Left renal pelvis (tissue), 4 donors: ENCODE measurements around the gene B4GALT1. TPM values are rescaled to one million over a fixed set of nuclear protein-coding genes. Genes with fewer than 3 reads are reported as not detected.

ENCODE experiments used
- DNase-seq, 4 donors: peaks; one replicate each; pipeline ENCODE4 v3.0.0-alpha.2; 2013; ENCODE audit warnings: low read depth in 4 of 4, low spot score in 3 of 4
- polyA plus RNA-seq, 4 donors: library from polyadenylated mRNA; unstranded; fragments of 120-200 nt; gene quantifications; one replicate each; pipeline ENCODE4 v1.2.1, GENCODE V29; 2013; ENCODE audit not compliant: insufficient read length in 4 of 4

B4GALT1 gene, protein sequence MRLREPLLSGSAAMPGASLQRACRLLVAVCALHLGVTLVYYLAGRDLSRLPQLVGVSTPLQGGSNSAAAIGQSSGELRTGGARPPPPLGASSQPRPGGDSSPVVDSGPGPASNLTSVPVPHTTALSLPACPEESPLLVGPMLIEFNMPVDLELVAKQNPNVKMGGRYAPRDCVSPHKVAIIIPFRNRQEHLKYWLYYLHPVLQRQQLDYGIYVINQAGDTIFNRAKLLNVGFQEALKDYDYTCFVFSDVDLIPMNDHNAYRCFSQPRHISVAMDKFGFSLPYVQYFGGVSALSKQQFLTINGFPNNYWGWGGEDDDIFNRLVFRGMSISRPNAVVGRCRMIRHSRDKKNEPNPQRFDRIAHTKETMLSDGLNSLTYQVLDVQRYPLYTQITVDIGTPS
- 100 to 1,000 TPM in 2 of 4 donors, 10 to 100 TPM in 2; 85.5 to 131 (median 100.0) TPM for polyA plus RNA-seq

DNA sequence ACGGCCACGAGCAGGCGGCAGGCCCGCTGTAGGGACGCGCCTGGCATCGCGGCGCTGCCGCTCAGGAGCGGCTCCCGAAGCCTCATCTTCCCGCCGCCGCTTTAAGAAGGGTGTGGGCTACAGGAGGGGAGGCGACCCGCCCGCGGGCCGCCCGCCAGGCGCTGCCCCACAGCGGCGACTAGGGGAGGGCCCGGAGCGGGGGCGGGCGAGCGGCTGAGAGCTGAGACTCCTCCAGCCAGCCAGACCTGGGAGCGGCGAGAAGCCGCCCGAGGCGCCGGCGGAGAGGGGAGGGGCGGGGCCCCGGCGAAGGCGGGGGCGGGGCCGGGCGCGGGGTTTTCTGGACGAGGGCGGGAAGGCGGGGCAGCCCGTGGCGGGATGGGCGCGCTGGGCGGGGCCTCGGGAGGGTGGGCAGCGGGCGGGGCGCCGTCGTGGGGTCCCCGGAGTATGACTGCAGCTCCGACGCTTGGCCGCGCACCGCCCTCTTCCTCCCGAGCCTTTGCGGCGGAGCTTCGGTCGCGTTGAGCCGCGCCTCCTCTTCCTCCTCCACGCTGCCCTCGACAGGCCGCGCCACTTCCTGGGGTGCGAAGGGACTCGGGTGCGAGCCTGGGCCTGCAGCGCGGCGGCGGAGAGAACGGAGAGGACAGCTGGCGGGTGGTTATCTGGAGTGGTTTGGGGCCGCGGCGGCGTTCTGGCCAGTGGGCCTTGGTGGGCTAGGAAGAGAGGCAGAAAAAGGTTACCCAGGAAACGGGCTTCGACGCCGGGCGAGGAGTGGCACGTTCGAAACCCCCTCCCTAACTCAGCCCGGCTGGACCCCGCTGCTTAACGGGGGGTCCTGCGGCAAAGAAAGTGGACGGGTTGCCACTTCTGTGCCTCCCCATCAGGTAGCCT, at the start of gene B4GALT1:
Gene B4GALT1 (minus strand): TSS at position 253 of the 888 bp plus-strand sequence. CDS start 167 bp downstream, at position 86.
- DNase-seq, result peak in 3 of 4 donors; percentile 81 to 84 (median 83)

DNA sequence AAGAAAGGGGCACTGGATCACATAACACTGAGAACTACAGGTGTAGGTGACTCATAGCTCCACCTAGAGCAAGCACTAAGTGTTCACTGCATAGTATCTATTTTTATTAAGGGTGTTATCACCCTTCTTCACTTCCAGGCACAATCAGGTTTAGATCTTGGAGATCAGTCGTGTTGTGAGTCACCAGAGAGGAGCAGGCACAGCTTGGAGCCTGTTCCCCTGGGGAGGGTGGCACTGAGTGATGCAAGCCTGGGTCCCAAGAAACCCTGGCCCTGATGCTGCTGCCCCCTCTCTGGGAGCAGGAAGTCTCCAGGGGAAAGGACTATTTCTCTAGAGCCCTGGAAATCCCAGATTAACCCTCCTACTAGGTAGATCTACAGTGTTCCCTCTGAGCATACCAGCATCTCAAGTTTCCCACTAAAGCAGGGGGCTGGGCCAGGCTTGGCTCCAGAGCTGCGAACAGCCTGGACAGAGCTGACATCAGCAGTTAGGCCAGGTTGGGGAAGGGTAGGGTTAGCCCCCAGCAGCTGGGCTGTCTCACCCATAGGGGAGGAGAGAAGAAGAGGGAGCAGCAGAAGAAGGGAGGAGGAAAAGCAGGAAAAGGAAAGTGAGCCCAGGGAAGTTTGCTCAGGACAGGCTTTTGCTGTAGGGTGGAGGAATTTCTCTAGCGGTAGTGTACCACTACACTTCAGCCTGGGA, 44.7 kb upstream of the B4GALT1 start:
- DNase-seq, result peak in 3 of 4 donors; percentile 20 to 46 (median 43)

DNA sequence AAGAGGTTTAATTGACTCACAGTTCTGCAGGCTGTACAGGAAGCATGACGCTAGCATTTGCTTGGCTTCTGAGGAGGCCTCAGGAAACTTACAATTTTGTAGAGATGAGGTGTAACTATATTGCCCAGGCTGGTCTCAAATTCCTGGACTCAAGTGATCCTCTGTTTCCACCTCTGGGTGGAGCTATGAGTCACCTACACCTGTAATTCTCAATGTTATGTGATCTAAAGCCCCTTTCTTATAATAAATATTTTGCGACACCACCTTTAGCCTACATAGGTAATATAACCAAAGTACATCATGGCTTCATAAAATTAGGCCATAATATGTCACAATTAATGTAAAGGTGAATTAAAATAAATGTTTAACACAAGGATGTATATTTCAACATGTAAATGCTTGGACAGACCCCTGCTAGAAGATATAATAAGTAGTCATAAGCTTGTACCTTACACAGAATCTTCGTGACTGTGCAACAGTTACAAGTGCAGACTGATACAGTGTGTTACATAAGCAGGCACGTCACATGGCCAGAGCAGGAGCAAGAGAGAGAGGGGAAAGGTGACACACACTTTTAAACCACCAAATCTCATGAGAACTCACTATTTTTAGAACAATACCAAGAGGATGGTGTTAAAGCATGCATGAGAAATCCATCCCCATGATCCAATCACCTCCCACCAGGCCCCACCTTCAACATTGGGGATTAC, 43.0 kb upstream of the B4GALT1 start:
- DNase-seq, result no peak

DNA sequence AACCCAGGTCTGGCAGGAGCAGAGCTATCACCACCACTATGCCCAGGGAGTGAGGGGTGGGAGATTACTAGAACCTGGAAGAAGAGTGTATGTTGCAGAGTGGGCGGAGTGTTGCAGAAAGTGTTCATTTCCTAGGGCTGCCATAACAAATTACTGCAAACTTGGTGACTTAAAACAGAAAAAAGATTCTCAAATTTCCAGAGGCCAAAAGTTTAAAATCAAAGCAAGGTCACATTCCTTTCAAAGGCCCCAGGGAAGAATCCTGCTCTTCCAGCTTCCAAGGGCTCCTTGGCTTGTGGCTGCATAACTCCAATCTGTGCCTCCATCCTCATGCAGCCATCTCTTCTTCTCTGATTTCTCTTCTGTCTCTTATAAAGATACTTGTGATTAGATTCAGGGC, 42.3 kb upstream of the B4GALT1 start:
- DNase-seq, result no peak

DNA sequence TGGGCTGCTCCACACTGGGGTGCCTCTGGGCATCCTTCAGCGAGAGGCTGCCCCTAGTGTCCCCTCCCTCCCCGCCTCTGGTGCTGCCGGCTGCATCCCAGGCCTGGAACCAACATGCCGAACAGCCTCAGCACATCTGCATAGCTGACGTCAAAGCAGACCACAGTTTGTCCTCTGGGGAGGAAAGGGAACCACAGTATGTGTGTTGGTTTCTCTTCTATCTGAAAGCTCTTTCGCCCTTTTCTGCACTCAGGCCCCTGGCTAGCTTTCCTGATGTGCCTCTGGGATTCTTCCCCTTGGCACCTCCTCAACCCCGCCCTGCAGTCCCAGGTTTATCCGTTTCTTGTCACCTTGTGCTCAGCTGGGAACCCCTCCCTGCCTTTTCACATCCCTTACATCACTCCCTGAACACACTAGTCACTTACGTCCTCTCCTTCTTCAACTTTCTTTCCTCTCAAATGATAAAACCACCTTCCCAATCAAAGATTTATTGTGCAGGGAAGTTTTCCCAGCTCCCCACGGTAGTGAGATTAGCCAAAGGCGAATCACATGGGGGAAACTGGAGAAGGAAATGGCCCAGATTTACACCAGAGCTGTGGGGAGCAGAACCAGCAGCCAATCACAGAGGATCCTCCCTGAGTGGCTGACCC, 35.5 kb upstream of the B4GALT1 start:
- DNase-seq, result no peak

DNA sequence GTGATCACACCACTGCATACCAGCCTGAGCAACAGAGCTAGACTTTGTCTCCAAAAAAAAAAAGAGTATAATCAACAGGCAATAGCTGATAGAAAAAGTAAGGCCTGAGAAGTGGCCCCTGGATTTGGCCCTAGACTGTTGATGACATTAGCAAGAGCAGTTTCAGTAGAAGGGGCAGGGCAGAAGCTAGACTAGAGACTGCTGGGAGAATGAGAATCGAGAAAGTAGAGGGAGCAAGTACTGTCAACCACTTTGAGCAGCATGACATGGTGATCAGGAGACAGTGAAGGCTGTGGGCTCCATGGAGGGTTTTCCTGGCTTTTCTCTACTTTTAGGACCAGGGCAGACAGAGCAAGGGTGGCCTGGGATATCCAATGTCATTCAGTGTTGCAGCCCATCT, 34.9 kb upstream of the B4GALT1 start:
- no peak for DNase-seq

DNA sequence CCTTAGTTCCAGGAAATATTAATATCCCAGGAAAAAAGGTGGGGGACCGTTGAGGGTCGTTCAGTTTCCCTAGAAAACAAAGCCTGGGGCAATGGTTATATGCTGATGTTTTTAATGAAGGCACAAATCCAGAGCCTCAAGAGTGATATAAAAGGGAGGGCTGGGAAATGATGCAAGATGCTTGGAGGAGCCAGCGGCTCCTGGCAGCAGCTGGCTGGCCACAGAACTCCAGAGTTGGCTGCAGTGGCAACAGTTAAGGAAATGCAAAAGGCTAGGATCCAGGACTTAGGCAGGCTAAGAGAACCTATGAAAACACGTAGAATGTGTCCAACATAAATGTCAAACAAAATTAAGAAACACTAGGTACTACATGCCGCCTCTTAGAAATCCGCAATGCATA, 31.0 kb upstream of the B4GALT1 start:
- no peak for DNase-seq

DNA sequence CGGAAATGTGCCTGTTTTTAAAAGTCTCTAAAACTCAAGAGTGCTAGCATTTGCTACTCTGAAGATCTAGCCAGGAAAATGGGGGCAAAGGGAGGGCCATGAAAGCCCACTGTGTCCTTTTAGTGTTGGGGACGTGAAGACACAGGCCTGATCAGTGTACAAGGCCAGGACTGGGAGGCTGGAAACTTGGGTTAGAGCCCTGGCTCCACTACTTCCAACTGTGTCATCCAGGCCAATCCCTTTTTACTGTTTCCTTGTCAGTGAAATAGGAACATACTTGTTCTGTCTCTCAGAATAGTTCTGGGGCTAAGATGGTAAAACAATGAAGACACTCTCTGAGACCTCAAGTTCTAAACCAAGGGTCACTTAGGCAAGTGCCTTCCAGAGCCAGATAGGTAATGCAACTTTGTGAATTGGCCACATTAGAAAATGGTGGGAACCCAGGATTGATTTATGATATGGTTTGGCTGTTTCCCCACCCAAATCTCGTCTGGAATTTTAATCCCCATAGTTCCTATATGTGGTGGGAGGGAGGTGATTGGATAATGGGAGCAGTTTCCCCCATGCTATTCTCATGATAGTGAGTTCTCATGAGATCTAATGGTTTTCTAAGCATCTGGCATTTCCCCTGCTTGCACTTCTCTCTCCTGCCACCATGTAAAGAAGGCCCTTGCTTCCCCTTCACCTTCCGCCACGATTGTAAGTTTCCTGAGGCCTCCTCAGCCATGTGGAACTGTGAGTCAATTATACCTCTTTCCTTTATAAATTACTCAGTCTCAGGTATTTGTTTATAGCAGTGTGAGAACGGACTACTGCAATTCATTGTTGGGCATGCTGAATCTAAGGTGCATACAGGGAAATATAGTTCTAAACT, 30.4 kb upstream of the B4GALT1 start:
- no peak for DNase-seq

DNA sequence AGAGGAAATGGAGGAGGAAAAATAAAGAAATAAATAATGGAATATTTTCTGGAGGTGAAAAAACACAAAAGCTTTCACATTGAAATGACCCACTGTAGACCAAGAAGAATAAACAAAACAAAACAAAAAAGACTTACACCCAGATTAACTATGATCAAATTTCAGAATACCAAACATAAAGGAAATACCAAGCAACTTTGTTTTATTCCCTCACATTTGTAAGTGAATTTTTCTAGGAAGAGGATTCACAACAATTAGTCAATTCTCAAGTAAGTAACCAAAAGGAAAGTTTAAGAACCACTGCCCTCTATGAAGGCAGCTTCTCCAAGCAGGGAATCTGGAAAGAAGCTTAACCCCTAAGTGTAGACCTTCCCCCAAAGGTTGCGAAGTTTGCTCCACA, 29.6 kb upstream of the B4GALT1 start:
- DNase-seq, result no peak

DNA sequence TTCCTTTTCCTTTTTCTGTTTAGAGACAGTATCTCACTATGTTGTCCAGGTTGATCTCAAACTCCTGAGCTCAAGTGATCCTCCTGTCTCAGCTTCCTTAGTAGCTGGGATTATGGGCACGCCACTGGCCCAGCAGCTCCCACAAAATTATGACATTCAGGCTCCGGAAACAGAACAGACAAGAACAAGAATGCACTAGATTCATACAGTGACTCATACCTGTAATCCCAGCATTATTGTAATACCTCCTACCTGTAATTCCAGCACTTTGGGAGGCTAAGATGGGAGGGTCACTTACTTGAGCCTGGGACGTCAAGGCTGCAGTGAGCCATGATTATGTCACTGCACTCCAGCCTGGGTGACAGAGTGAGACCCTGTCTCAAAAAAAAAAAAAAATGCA, 26.7 kb upstream of the B4GALT1 start:
- DNase-seq, result no peak

DNA sequence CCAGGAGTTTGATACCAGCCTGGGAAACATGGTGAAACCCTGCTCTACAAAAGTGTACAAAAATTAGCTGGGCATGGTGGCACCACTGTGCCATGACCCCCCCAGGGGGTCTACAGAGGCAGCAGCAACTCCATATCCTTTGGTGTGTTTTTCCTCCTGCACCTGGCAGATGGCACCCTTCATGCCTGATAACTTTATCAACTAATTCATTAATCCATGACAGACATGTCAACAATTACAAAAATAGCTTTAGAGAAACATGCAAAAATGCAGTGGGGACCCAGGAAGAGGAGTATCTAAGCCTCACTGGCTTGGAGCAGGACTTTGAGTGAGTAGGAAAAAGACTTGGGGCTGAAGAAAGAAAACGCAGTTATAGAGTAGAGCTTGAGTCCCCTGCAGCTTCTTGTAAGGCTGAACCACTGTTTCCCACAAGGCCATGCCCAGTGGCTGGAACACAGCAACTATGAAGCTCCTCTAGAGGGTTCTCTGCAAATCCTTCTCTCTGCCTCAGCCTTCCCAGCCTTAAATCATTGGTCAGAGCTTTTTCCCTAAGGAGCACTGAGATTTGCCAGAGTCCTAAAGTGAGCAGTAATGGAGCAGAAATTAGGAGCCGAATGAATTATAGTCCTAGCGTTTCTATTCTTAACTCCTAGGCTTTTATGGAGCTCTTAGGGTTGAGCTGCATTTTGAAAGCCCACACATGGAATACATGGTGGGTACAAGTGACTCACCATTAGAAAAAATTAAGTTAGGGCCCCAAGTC, 25.5 kb upstream of the B4GALT1 start:
- no peak for DNase-seq

DNA sequence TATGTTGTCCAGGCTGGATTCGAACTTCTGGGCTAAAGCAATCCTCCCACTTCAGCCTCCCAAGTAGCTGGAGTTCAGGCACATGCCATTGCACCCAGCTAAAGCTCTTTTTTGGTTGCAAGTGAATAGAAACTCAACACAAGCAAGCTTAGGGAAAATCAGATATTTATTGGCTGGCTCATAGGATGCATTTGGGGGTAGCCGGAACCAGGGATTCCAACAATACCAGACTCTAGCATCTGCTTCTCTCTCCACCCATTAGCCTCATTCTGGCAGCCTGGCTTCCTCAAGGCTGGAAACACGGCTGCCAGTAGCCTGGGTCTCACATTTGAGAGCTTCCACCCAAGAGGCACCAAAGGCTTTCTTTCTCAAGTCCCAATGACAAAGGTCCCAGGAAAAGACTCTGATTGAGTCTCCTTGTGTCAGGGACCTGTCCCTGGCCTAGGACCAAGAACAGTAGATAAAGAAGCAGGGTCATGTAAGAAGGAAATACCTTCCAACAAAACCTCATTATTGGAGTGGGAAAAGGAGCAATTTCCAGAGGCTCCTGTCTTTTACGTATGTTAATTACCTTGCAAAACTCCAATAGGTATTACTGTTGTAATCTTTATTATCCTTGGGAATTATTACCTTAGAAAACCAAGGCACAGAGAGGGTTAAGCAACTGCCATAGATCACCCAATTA, 23.0 kb upstream of the B4GALT1 start:
- DNase-seq, result no peak

DNA sequence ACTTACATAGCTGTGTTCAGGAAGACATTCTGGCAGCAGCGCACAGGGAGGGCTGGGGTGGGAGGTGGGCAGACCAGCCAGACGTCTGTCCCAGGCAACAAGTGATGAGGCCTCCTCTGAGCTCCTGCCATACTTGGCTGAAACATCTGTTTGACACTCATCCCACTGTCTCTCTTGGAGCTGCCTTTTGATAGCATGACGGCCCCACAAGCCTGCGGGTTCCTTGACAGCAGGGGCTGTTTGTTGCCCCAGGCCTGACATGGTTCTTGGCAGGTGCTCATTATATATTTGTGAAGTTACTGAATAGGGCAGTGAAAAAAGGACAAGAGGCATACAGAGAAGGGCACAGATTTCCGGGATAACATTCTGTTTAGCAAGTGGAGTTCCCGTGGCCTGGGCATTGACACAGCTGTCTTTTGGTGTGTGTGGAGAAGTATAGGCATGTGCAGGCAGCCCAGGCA, 22.2 kb upstream of the B4GALT1 start:
- no peak for DNase-seq

DNA sequence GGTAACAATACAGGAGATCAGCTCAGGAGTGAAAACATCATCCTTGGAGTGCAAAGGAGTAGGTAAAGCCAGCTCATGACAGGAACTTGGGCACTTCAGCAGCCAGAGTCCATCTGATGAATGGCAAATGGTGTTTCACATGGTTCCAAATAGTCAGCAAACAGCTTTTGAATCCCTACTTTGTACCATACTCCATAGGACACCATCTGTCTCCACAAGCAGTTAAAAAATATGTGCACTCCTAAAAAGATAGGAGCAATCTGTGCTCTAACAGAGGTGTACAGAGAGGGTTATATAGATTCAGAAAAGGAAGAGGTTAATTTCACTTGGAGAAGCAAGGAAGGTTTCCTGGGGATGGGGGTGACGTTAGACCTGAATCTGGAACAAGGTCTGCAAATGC, 21.6 kb upstream of the B4GALT1 start:
- no peak for DNase-seq

DNA sequence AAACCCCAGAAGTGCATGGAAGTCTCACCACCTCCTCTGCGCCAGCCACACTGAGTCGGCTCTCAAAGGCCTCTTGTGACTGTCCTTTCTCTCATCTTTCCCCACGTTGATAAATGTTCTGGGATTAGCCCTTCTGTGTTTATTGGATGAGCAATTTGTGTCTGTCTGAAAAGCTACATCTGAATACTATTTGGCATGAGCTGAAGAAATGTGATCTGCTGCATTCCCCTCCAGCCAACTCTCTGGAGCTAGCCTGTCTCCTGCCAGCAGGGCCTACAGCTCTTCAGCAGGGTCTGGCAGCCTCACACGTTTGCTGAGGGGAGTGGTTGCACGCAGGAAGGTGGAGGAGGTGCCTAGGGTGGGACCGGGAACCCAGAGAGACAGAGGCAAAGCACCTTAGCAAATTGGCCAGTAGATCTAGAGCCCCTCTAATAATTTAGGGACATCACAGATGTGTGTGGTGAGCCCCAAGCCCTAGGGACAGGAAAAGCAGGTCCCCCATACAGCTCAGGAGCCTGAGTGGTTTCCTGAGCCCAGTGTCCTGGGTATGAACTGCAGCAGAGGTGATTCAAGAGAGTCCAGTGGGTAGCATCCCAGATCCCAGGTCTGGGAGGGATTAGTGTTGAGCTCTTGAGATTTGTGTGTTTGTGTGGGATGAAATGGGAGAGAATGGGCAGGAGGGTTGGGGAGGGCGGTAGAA, 20.5 kb upstream of the B4GALT1 start:
- DNase-seq, result no peak

DNA sequence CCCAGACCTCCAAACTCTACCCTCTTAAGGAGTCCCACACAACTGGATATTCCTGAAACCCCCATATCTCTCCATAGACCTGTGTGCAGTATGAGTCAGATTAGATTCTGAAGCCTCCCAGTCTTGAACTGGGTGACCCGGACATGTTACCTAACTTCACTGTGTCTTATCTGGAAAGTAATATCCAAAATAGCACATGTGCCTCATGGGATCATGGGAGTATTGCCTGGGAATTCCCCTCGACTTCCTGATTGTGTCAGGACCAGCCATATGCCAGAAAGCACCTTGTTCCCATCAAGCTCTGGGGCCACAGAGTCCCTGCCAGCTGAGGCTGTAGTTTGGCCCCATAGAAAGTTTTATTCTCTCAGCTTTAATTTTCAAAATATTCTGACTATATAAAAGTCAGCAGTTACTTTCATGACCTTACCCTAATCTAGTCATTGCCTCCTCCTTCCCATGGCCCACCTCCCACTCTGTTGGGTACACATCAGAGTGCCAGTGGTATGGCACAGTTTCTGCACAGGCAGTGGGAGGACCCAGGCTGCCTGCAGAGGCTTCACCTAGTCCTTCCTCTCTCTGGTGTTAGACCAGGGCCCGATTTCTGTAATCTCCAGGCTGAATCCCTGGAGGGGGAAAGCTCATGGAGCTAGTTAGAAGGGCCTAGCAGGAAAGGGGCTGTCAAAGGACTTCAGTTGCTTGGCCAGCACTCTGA, 19.5 kb upstream of the B4GALT1 start:
- no peak for DNase-seq
